ENCODE data around the gene ABCG8. TPM values are rescaled to one million over a fixed set of nuclear protein-coding genes. Genes with fewer than 3 reads are reported as not detected.

Gene ABCG8
- total and polyA plus RNA-seq, 5 donors: not detected

- DNase-seq (no peak), ATAC-seq (no peak)
- no peaks in the 10 kb centered on the region for H3K4me1 ChIP-seq (ENCODE audit: control insufficient read depth, insufficient read depth, low read length)
- no peaks in the 10 kb centered on the region for H3K9me3 ChIP-seq (ENCODE audit: control insufficient read depth, low read length)
- no peak overlapping the region for H3K27ac ChIP-seq (ENCODE audit: low read length)
- H3K4me3 ChIP-seq (ENCODE audit: low read length): no peak overlapping the region
- H3K27me3 ChIP-seq (ENCODE audit: control insufficient read depth, insufficient read depth): no peaks in the 10 kb centered on the region
- WGBS: 78% methylated on average over 5 of the region's 5 CpGs
- intact Hi-C loops (cut with DNase I): no loop called here
Observed at GRCh38 chr2:43879261-43879660, 40.5 kb downstream of the ABCG8 start.

- DNase-seq (no peak), ATAC-seq (no peak)
- no peaks in the 10 kb centered on the region for H3K9me3 ChIP-seq (ENCODE audit: control insufficient read depth, low read length)
- H3K4me1 ChIP-seq (ENCODE audit: control insufficient read depth, insufficient read depth, low read length): no peaks in the 10 kb centered on the region
- H3K27ac ChIP-seq (ENCODE audit: low read length): no peak overlapping the region
- no peak overlapping the region for H3K4me3 ChIP-seq (ENCODE audit: low read length)
- H3K27me3 ChIP-seq (ENCODE audit: control insufficient read depth, insufficient read depth): no peaks in the 10 kb centered on the region
- 98% methylated on average over 9 of the region's 9 CpGs for whole genome bisulfite sequencing
- intact Hi-C loops (cut with DNase I): no loop called here
Observed at GRCh38 chr2:43880471-43880870, 41.7 kb downstream of the ABCG8 start.

GRCh38 chr2:43880952-43881351 lies 42.2 kb downstream of the ABCG8 start:
- no peaks in the 10 kb centered on the region for H3K9me3 ChIP-seq (ENCODE audit: control insufficient read depth, low read length)
- ATAC-seq (no peak), DNase-seq (no peak)
- WGBS: 86% methylated on average over 5 of the region's 5 CpGs
- no peaks in the 10 kb centered on the region for H3K27me3 ChIP-seq (ENCODE audit: control insufficient read depth, insufficient read depth)
- intact Hi-C loops (cut with DNase I): no loop called here
- H3K4me3 ChIP-seq (ENCODE audit: low read length): no peak overlapping the region
- H3K4me1 ChIP-seq (ENCODE audit: control insufficient read depth, insufficient read depth, low read length): no peaks in the 10 kb centered on the region
- no peak overlapping the region for H3K27ac ChIP-seq (ENCODE audit: low read length)

- Histone ChIP-seq H3K4me3 (ENCODE audit: low read length) (no peak overlapping the region), H3K4me1 (ENCODE audit: control insufficient read depth, insufficient read depth, low read length) (no peaks in the 10 kb centered on the region), H3K27me3 (ENCODE audit: control insufficient read depth, insufficient read depth) (no peaks in the 10 kb centered on the region), H3K27ac (ENCODE audit: low read length) (no peak overlapping the region), H3K9me3 (ENCODE audit: control insufficient read depth, low read length) (no peaks in the 10 kb centered on the region)
- DNase-seq (no peak), ATAC-seq (no peak)
- intact Hi-C loops (cut with DNase I): no loop called here
- WGBS: 76% methylated on average over 4 of the region's 4 CpGs
Observed at GRCh38 chr2:43882312-43882711, 43.5 kb downstream of the ABCG8 start.

GRCh38 chr2:43884689-43885088 lies 45.9 kb downstream of the ABCG8 start:
- H3K4me3 ChIP-seq (ENCODE audit: low read length): no peak overlapping the region
- no peaks in the 10 kb centered on the region for H3K4me1 ChIP-seq (ENCODE audit: control insufficient read depth, insufficient read depth, low read length)
- H3K9me3 ChIP-seq (ENCODE audit: control insufficient read depth, low read length): no peaks in the 10 kb centered on the region
- 93% methylated on average over 5 of the region's 5 CpGs for WGBS
- H3K27me3 ChIP-seq (ENCODE audit: control insufficient read depth, insufficient read depth): no peaks in the 10 kb centered on the region
- no peak overlapping the region for H3K27ac ChIP-seq (ENCODE audit: low read length)
- ATAC-seq: no peak
- intact Hi-C loops (cut with DNase I): no loop called here
- DNase-seq: no peak

GRCh38 chr2:43885132-43885632 lies 46.4 kb downstream of the ABCG8 start:
- DNase-seq (no peak), ATAC-seq (no peak)
- H3K9me3 ChIP-seq (ENCODE audit: control insufficient read depth, low read length): no peaks in the 10 kb centered on the region
- intact Hi-C loops (cut with DNase I): no loop called here
- no peak overlapping the region for H3K27ac ChIP-seq (ENCODE audit: low read length)
- H3K4me1 ChIP-seq (ENCODE audit: control insufficient read depth, insufficient read depth, low read length): no peaks in the 10 kb centered on the region
- 86% methylated on average over 7 of the region's 7 CpGs for WGBS
- H3K27me3 ChIP-seq (ENCODE audit: control insufficient read depth, insufficient read depth): no peaks in the 10 kb centered on the region
- H3K4me3 ChIP-seq (ENCODE audit: low read length): no peak overlapping the region

GRCh38 chr2:43887176-43887575 lies 48.4 kb downstream of the ABCG8 start:
- Histone ChIP-seq H3K27me3 (ENCODE audit: control insufficient read depth, insufficient read depth) (no peaks in the 10 kb centered on the region), H3K27ac (ENCODE audit: low read length) (no peak overlapping the region), H3K9me3 (ENCODE audit: control insufficient read depth, low read length) (no peaks in the 10 kb centered on the region), H3K4me3 (ENCODE audit: low read length) (no peak overlapping the region), H3K4me1 (ENCODE audit: control insufficient read depth, insufficient read depth, low read length) (no peaks in the 10 kb centered on the region)
- intact Hi-C loops (cut with DNase I): no loop called here
- DNase-seq (no peak), ATAC-seq (peak; percentile 18 to 31)
- WGBS: 91% methylated on average over 7 of the region's 7 CpGs

- intact Hi-C loops (cut with DNase I): no loop called here
- H3K27ac ChIP-seq (ENCODE audit: low read length): no peak overlapping the region
- WGBS: 98% methylated on average over 4 of the region's 4 CpGs
- H3K9me3 ChIP-seq (ENCODE audit: control insufficient read depth, low read length): no peaks in the 10 kb centered on the region
- no peaks in the 10 kb centered on the region for H3K27me3 ChIP-seq (ENCODE audit: control insufficient read depth, insufficient read depth)
- no peak overlapping the region for H3K4me3 ChIP-seq (ENCODE audit: low read length)
- DNase-seq (no peak), ATAC-seq (no peak)
- H3K4me1 ChIP-seq (ENCODE audit: control insufficient read depth, insufficient read depth, low read length): no peaks in the 10 kb centered on the region
Observed at GRCh38 chr2:43889416-43889815, 50.6 kb downstream of the ABCG8 start.

GRCh38 chr2:43890855-43891254 lies 52.1 kb downstream of the ABCG8 start:
- Histone ChIP-seq H3K9me3 (ENCODE audit: control insufficient read depth, low read length) (no peaks in the 10 kb centered on the region), H3K27me3 (ENCODE audit: control insufficient read depth, insufficient read depth) (no peaks in the 10 kb centered on the region), H3K4me1 (ENCODE audit: control insufficient read depth, insufficient read depth, low read length) (no peaks in the 10 kb centered on the region), H3K4me3 (ENCODE audit: low read length) (no peak overlapping the region), H3K27ac (ENCODE audit: low read length) (no peak overlapping the region)
- 80% methylated on average over 4 of the region's 4 CpGs for WGBS
- peak in 1 of 2 donors; percentile 28 for ATAC-seq
- no peak for DNase-seq
- intact Hi-C loops (cut with DNase I): no loop called here

- Histone ChIP-seq H3K27ac (ENCODE audit: low read length) (no peak overlapping the region), H3K4me3 (ENCODE audit: low read length) (no peak overlapping the region), H3K27me3 (ENCODE audit: control insufficient read depth, insufficient read depth) (no peaks in the 10 kb centered on the region), H3K9me3 (ENCODE audit: control insufficient read depth, low read length) (no peaks in the 10 kb centered on the region), H3K4me1 (ENCODE audit: control insufficient read depth, insufficient read depth, low read length) (no peaks in the 10 kb centered on the region)
- WGBS: 95% methylated on average over 2 of the region's 2 CpGs
- intact Hi-C loops (cut with DNase I): no loop called here
- no peak for ATAC-seq
- DNase-seq: no peak
Observed at GRCh38 chr2:43894743-43895142, 56.0 kb downstream of the ABCG8 start.

- intact Hi-C loops (cut with DNase I): no loop called here
- WGBS: 92% methylated on average over 1 of the region's 1 CpG
Observed at GRCh38 chr2:43896906-43897305, 58.1 kb downstream of the ABCG8 start.

GRCh38 chr2:43897492-43897891 lies 58.7 kb downstream of the ABCG8 start:
- 67% methylated on average over 6 of the region's 6 CpGs for WGBS
- intact Hi-C loops (cut with DNase I): no loop called here
- H3K4me1 ChIP-seq (ENCODE audit: control insufficient read depth, insufficient read depth, low read length): no peaks in the 10 kb centered on the region
- H3K4me3 ChIP-seq (ENCODE audit: low read length): no peak overlapping the region
- ATAC-seq: peak; percentile 45 to 60
- DNase-seq: no peak
- no peaks in the 10 kb centered on the region for H3K27me3 ChIP-seq (ENCODE audit: control insufficient read depth, insufficient read depth)
- no peaks in the 10 kb centered on the region for H3K9me3 ChIP-seq (ENCODE audit: control insufficient read depth, low read length)
- no peak overlapping the region for H3K27ac ChIP-seq (ENCODE audit: low read length)

More at GRCh38 chr2:43896906-43897305, 58.1 kb downstream of the ABCG8 start:
- DNase-seq: no peak
- no peak for ATAC-seq
- no peaks in the 10 kb centered on the region for H3K4me1 ChIP-seq (ENCODE audit: control insufficient read depth, insufficient read depth, low read length)
- no peak overlapping the region for H3K4me3 ChIP-seq (ENCODE audit: low read length)
- no peaks in the 10 kb centered on the region for H3K27me3 ChIP-seq (ENCODE audit: control insufficient read depth, insufficient read depth)
- H3K9me3 ChIP-seq (ENCODE audit: control insufficient read depth, low read length): no peaks in the 10 kb centered on the region
- H3K27ac ChIP-seq (ENCODE audit: low read length): no peak overlapping the region
